DND-41 (cell line): ENCODE measurements around the gene PLOD2.

Experiments used
- ATAC-seq: fragments of 200-7000 bp; cut with Tn5 transposase; 3 replicates; pipeline ENCODE4 v1.9.1; 2021; ENCODE audit warnings: low read depth; ENCODE audit not compliant: insufficient read depth
- DNase-seq: peaks from one replicate; pipeline ENCODE4 v3.0.0-alpha.2; 2020
- H2AFZ ChIP-seq: 2 replicates; pipeline ENCODE4 v1.6.0; 2012; ENCODE audit warnings: low read depth, low read length
- H3K27ac ChIP-seq: 2 replicates; pipeline ENCODE4 v1.5.1; 2012; ENCODE audit warnings: low read length, inconsistent platforms
- H3K27me3 ChIP-seq: fragments of 200-600 bp; sonication (generic); 2 replicates; pipeline ENCODE4 v1.6.0; 2012; ENCODE audit warnings: low read length, mild to moderate bottlenecking, inconsistent platforms; ENCODE audit not compliant: insufficient read depth, poor library complexity
- H3K36me3 ChIP-seq: 2 replicates; pipeline ENCODE4 v1.5.1; 2012; ENCODE audit warnings: low read length, inconsistent platforms; ENCODE audit not compliant: insufficient read depth
- H3K4me1 ChIP-seq: 2 replicates; pipeline ENCODE4 v1.5.1; 2012; ENCODE audit warnings: mild to moderate bottlenecking, low read length; ENCODE audit not compliant: insufficient read depth
- H3K4me2 ChIP-seq: 2 replicates; pipeline ENCODE4 v1.6.0; 2012; ENCODE audit warnings: mild to moderate bottlenecking, moderate library complexity, low read length, inconsistent platforms; ENCODE audit not compliant: insufficient read depth
- H3K4me3 ChIP-seq, 2 experiments: fragments of 200-600 bp in 1 of 2; shearing (Covaris generic) in 1 of 2; 2 replicates each; pipeline ENCODE4 v1.5.1; 2012 to 2016; ENCODE audit warnings: inconsistent platforms in 2 of 2, low read length in 2 of 2, mild to moderate bottlenecking in 2 of 2, low read depth in 1 of 2, moderate library complexity in 1 of 2
- H3K79me2 ChIP-seq: 2 replicates; pipeline ENCODE4 v1.6.0; 2012; ENCODE audit warnings: low read length, inconsistent platforms; ENCODE audit not compliant: insufficient read depth
- H3K9ac ChIP-seq: 2 replicates; pipeline ENCODE4 v1.6.0; 2012; ENCODE audit warnings: low read depth, mild to moderate bottlenecking, inconsistent platforms, low read length, moderate library complexity
- H3K9me3 ChIP-seq: 2 replicates; pipeline ENCODE4 v1.5.1; 2012; ENCODE audit warnings: low read length, moderate library complexity, mild to moderate bottlenecking, inconsistent platforms; ENCODE audit not compliant: insufficient read depth, severe bottlenecking
- H4K20me1 ChIP-seq: 2 replicates; pipeline ENCODE4 v1.6.0; 2012; ENCODE audit warnings: low read length; ENCODE audit not compliant: insufficient read depth
- CTCF ChIP-seq: IDR thresholded peaks from 2 replicates; pipeline ENCODE4 v1.5.1; 2012; ENCODE audit warnings: borderline replicate concordance, low read length, moderate library complexity, mild to moderate bottlenecking; ENCODE audit not compliant: poor library complexity, severe bottlenecking; ENCODE audit errors: extremely low read depth
- EZH2 ChIP-seq: IDR thresholded peaks from 3 replicates; pipeline ENCODE4 v1.6.1; 2012; ENCODE audit warnings: borderline replicate concordance, low read depth, mild to moderate bottlenecking, moderate library complexity, low read length, inconsistent platforms; ENCODE audit not compliant: severe bottlenecking

PLOD2 gene

GRCh38 chr3:146159616-146160320 lies 1.2 kb downstream of the PLOD2 start:
- H3K9ac ChIP-seq: no peak overlapping the region

GRCh38 chr3:146159037-146159436 lies 1.9 kb downstream of the PLOD2 start:
- TF ChIP-seq EZH2 (no peak), CTCF (no peak)
- no peaks in the 10 kb centered on the region for H3K9me3 ChIP-seq
- DNase-seq (no peak), ATAC-seq (no peak)
- H3K36me3 ChIP-seq: no peaks in the 10 kb centered on the region
- H3K4me2 ChIP-seq: no peak overlapping the region
- H3K4me3 ChIP-seq: no peak overlapping the region
- H4K20me1 ChIP-seq: no peaks in the 10 kb centered on the region
- H3K9ac ChIP-seq: no peak overlapping the region
- H3K27me3 ChIP-seq: no peaks in the 10 kb centered on the region
- H2AFZ ChIP-seq: no peak overlapping the region
- no peak overlapping the region for H3K27ac ChIP-seq
- H3K4me1 ChIP-seq: no peaks in the 10 kb centered on the region
- H3K79me2 ChIP-seq: no peaks in the 10 kb centered on the region

More at GRCh38 chr3:146159616-146160320, 1.2 kb downstream of the PLOD2 start:
- Histone ChIP-seq H3K27ac (no peak overlapping the region), H3K36me3 (no peaks in the 10 kb centered on the region), H2AFZ (no peak overlapping the region), H3K9me3 (no peaks in the 10 kb centered on the region), H3K4me1 (no peaks in the 10 kb centered on the region), H4K20me1 (no peaks in the 10 kb centered on the region), H3K4me3 (no peak overlapping the region), H3K27me3 (no peaks in the 10 kb centered on the region), H3K4me2 (no peak overlapping the region), H3K79me2 (no peaks in the 10 kb centered on the region)
- TF ChIP-seq CTCF (no peak), EZH2 (no peak)
- no peak for ATAC-seq
- DNase-seq: no peak

- ATAC-seq: no peak
- Histone ChIP-seq H3K4me2 (no peak overlapping the region), H3K79me2 (no peaks in the 10 kb centered on the region), H3K27ac (no peak overlapping the region), H2AFZ (no peak overlapping the region), H4K20me1 (no peaks in the 10 kb centered on the region), H3K9ac (no peak overlapping the region), H3K27me3 (no peaks in the 10 kb centered on the region), H3K4me3 (no peak overlapping the region), H3K36me3 (no peaks in the 10 kb centered on the region), H3K4me1 (no peaks in the 10 kb centered on the region), H3K9me3 (no peaks in the 10 kb centered on the region)
- DNase-seq: no peak
- TF ChIP-seq CTCF (no peak), EZH2 (no peak)
These were observed 3.5 kb downstream of the PLOD2 start for GRCh38 chr3:146157325-146158060.
